Ovary (tissue), 3 donors: ENCODE measurements around the gene HIF1AN.

Experiments used
- CTCF ChIP-seq, 3 donors: fragments of 450-650 bp in 2 of 3; fragments of 200-600 bp in 1 of 3; IDR thresholded peaks; one replicate each; pipeline versions ENCODE4 v1.5.1 to v1.8.0; 2016 to 2022; ENCODE audit warnings: antibody characterized with exemption in 3 of 3, mild to moderate bottlenecking in 1 of 3
- EP300 ChIP-seq: sonication (generic); formaldehyde crosslinking; IDR thresholded peaks from one replicate; pipeline ENCODE4 v1.6.1; 2017; ENCODE audit warnings: antibody characterized with exemption
- POLR2A ChIP-seq: fragments of 450-650 bp; IDR thresholded peaks from one replicate; pipeline ENCODE4 v1.6.1; 2017; ENCODE audit warnings: antibody characterized with exemption, mild to moderate bottlenecking, moderate library complexity
- donor health status: DM: no; HTN: no; CAD: no.

- TF ChIP-seq POLR2A = no peak
- no peak for TF ChIP-seq CTCF (IDR thresholded peaks at IDR 0.05)
- TF ChIP-seq EP300 = no peak
Measured at GRCh38 chr10:100554902-100555301, 19.2 kb downstream of the HIF1AN start.
